K562 (cell line): Measurements from ENCODE around the gene PACRG. TPM values are rescaled to one million over a fixed set of nuclear protein-coding genes. Genes with fewer than 3 reads are reported as not detected.

Source experiments
- ATAC-seq: fragments of 200-7000 bp; cut with Tn5 transposase; 3 replicates; pipeline ENCODE4 v1.9.1; 2020; ENCODE audit warnings: moderate library complexity
- BruUV-seq: library from RNA; stranded (reverse); fragments of 400-500 nt; replicated peaks from 2 replicates; lab custom pipeline; 2021; lab: Mats Ljungman, UMichigan
- CTCF ChIA-PET: fragments of 300-600 bp; formaldehyde crosslinking; extraction: SDS; loops from one replicate; lab custom pipeline; 2021; ENCODE audit warnings: low intra/inter-chr PET ratio; lab: Yijun Ruan, JAX
- POLR2A ChIA-PET: fragments of 300-600, 350-650 bp; sonication (Branson Sonifier 250); formaldehyde crosslinking; extraction: SDS; loops from one replicate; lab custom pipeline; 2021; ENCODE audit warnings: antibody characterized with exemption, inconsistent platforms; lab: Yijun Ruan, JAX
- DNase-seq, 4 experiments: peaks; one replicate each; pipeline versions ENCODE4 v3.0.0 to v3.0.0-alpha.2; 2011 to 2018; ENCODE audit warnings: low spot score in 3 of 4, mixed read lengths in 3 of 4; ENCODE audit errors: extremely low read depth in 1 of 4
- FAIRE-seq: peaks from 2 replicates; lab custom pipeline; 2011; peaks lifted over from hg19 to GRCh38; lab: Jason Lieb, UNC
- H2AFZ ChIP-seq: 2 replicates; pipeline ENCODE4 v1.6.0; 2011; ENCODE audit warnings: low read depth, low read length, control low read depth, inconsistent platforms
- H3K27ac ChIP-seq: fragments of 200-600 bp; 3 replicates; pipeline ENCODE4 v1.8.0; 2011; ENCODE audit warnings: low read depth, mild to moderate bottlenecking, control low read depth, inconsistent platforms, low read length, moderate library complexity, mixed read lengths; ENCODE audit errors: extremely low read depth
- H3K27me3 ChIP-seq, 2 experiments: fragments of 300-600 bp in 1 of 2; 2 replicates in 1 of 2; 3 replicates in 1 of 2; pipeline versions ENCODE4 v1.6.0 to v1.8.0; 2011; ENCODE audit warnings: inconsistent platforms in 2 of 2, low read length in 2 of 2, mild to moderate bottlenecking in 1 of 2, mixed read lengths in 1 of 2, moderate library complexity in 1 of 2; ENCODE audit not compliant: control insufficient read depth in 2 of 2, insufficient read depth in 2 of 2
- H3K36me3 ChIP-seq: fragments of 300-600 bp; 3 replicates; pipeline ENCODE4 v1.8.0; 2011; ENCODE audit warnings: mild to moderate bottlenecking, low read length, inconsistent platforms; ENCODE audit not compliant: control insufficient read depth, insufficient read depth
- H3K4me1 ChIP-seq, 2 experiments: fragments of 200-600 bp in 1 of 2; replicated peaks in 1 of 2; 2 replicates in 1 of 2; 3 replicates in 1 of 2; pipeline versions ENCODE4 v1.5.1 to v1.8.0; 2011; ENCODE audit warnings: inconsistent platforms in 2 of 2, low read length in 2 of 2, mild to moderate bottlenecking in 1 of 2, mixed read lengths in 1 of 2, moderate library complexity in 1 of 2; ENCODE audit not compliant: control insufficient read depth in 2 of 2, insufficient read depth in 2 of 2
- H3K4me2 ChIP-seq: 2 replicates; pipeline ENCODE4 v1.6.1; 2011; ENCODE audit warnings: low read length, control low read depth, inconsistent platforms, mixed read lengths; ENCODE audit not compliant: insufficient read depth
- H3K4me3 ChIP-seq: fragments of 200-600 bp; sonication (generic), shearing (Covaris generic); 2 replicates; pipeline ENCODE4 v1.5.1; 2016; ENCODE audit warnings: control low read depth, inconsistent platforms
- H3K79me2 ChIP-seq: fragments of 200-600 bp; 3 replicates; pipeline ENCODE4 v1.8.0; 2011; ENCODE audit warnings: low read length, inconsistent platforms; ENCODE audit not compliant: control insufficient read depth, insufficient read depth
- H3K9ac ChIP-seq, 2 experiments: 2 replicates each; pipeline versions ENCODE4 v1.6.0 to v1.6.1; 2011; ENCODE audit warnings: low read depth in 2 of 2, low read length in 2 of 2, control low read depth in 1 of 2, inconsistent platforms in 1 of 2, mild to moderate bottlenecking in 1 of 2, mixed read lengths in 1 of 2; ENCODE audit not compliant: insufficient read depth in 1 of 2
- H3K9me1 ChIP-seq: one replicate; pipeline ENCODE4 v1.6.0; 2011; ENCODE audit warnings: inconsistent platforms, mild to moderate bottlenecking, low read length, moderate library complexity; ENCODE audit not compliant: control insufficient read depth, insufficient read depth
- H3K9me3 ChIP-seq: replicated peaks from 2 replicates; pipeline ENCODE4 v1.5.1; 2011; ENCODE audit warnings: low read depth, low read length, inconsistent platforms; ENCODE audit not compliant: control insufficient read depth, insufficient read depth
- H4K20me1 ChIP-seq: replicated peaks from 2 replicates; pipeline ENCODE4 v1.6.1; 2011; ENCODE audit warnings: low read length, inconsistent platforms, mixed read lengths; ENCODE audit not compliant: control insufficient read depth, insufficient read depth
- CEBPZ ChIP-seq: fragments of 150-350 bp; IDR thresholded peaks from 2 replicates; pipeline ENCODE4 v1.6.1; 2014; ENCODE audit warnings: low read depth, mild to moderate bottlenecking, low read length, borderline replicate concordance
- ESRRA ChIP-seq: fragments of 450-650 bp; IDR thresholded peaks from 2 replicates; pipeline ENCODE4 v1.6.1; 2014; ENCODE audit warnings: low read depth, mild to moderate bottlenecking, moderate library complexity, borderline replicate concordance
- KDM5B ChIP-seq: fragments of 200-600 bp; sonication (generic); IDR thresholded peaks from 2 replicates; pipeline ENCODE4 v1.6.1; 2012; ENCODE audit warnings: low read depth, mild to moderate bottlenecking, moderate library complexity, low read length, control low read depth, inconsistent platforms; ENCODE audit not compliant: insufficient replicate concordance
- NFXL1 ChIP-seq: fragments of 450-650 bp; formaldehyde crosslinking; IDR thresholded peaks from 2 replicates; pipeline ENCODE4 v1.4.0; 2021; ENCODE audit warnings: mild to moderate bottlenecking
- PTTG1 ChIP-seq: fragments of 450-650 bp; IDR thresholded peaks from 2 replicates; pipeline ENCODE4 v1.6.1; 2016; ENCODE audit warnings: low read depth, mild to moderate bottlenecking, missing genetic modification characterization, missing compliant biosample characterization
- RBM15 ChIP-seq: fragments of 200-400 bp; formaldehyde crosslinking; IDR thresholded peaks from 2 replicates; pipeline ENCODE4 v1.6.1; 2018; ENCODE audit warnings: mild to moderate bottlenecking, low read length, moderate library complexity; ENCODE audit not compliant: insufficient read depth
- SIX5 ChIP-seq, 2 experiments: IDR thresholded peaks; 2 replicates each; pipeline ENCODE4 v1.6.1; 2011; ENCODE audit warnings: low read length in 2 of 2, borderline replicate concordance in 1 of 2, low read depth in 1 of 2, mild to moderate bottlenecking in 1 of 2, moderate library complexity in 1 of 2; ENCODE audit not compliant: insufficient read depth in 1 of 2
- STAG1 ChIP-seq: sonication (generic); formaldehyde crosslinking; IDR thresholded peaks from 2 replicates; pipeline ENCODE4 v1.5.0; 2020; ENCODE audit warnings: missing genetic modification reagents, borderline replicate concordance
- TAF7 ChIP-seq: fragments of 450-650 bp; IDR thresholded peaks from 2 replicates; pipeline ENCODE4 v1.6.1; 2016; ENCODE audit warnings: missing genetic modification characterization, missing compliant biosample characterization
- YY1 ChIP-seq, 3 experiments: IDR thresholded peaks; 2 replicates each; pipeline ENCODE4 v1.6.1; 2011; ENCODE audit warnings: low read length in 2 of 3, mild to moderate bottlenecking in 2 of 3, moderate library complexity in 2 of 3, borderline replicate concordance in 1 of 3, control low read depth in 1 of 3, low read depth in 1 of 3; ENCODE audit not compliant: insufficient read depth in 3 of 3, insufficient replicate concordance in 2 of 3, control insufficient read depth in 1 of 3, insufficient read length in 1 of 3; ENCODE audit errors: extremely low read depth in 1 of 3
- ZBTB5 ChIP-seq: fragments of 450-650 bp; IDR thresholded peaks from 2 replicates; pipeline ENCODE4 v1.6.1; 2017; ENCODE audit warnings: antibody characterized with exemption
- ZNF436 ChIP-seq: fragments of 250-450, 450-650 bp; sonication (Bioruptor Pico); formaldehyde crosslinking; IDR thresholded peaks from 2 replicates; pipeline ENCODE4 v1.7.0; 2020; ENCODE audit warnings: mild to moderate bottlenecking
- ZNF717 ChIP-seq: fragments of 250-450 bp; sonication (Bioruptor Pico); IDR thresholded peaks from 2 replicates; pipeline ENCODE4 v1.5.0; 2021
- whole genome bisulfite sequencing: fragments of 100-300 bp; shearing (Covaris generic); methylation state at CpG from one replicate; pipeline ENCODE4 v1.1.6; 2016; ENCODE audit warnings: low coverage, mixed read lengths; ENCODE audit not compliant: insufficient coverage; ENCODE audit errors: missing lambda C conversion rate; 5-methylcytosine and 5-hydroxymethylcytosine counted together
- in situ Hi-C: fragments of 300-500 bp; cut with MboI; formaldehyde crosslinking; loops from 4 replicates; pipeline ENCODE4 v1.15.0; 2018; ENCODE audit warnings: inconsistent platforms, mixed read lengths
- intact Hi-C: fragments of 100-400 bp; cut with micrococcal nuclease; formaldehyde crosslinking; loops from 2 replicates; pipeline ENCODE4 v1.14.2; 2022
- polyA plus RNA-seq, 8 experiments: library from polyadenylated mRNA; depleted of rRNA in 4 of 8; stranded (reverse) in 5 of 8; unstranded in 3 of 8; fragments of >200 nt; fragmentation: Nextera tagmentation in 2 of 8; fragmentation: Illumina TruSeq in 1 of 8; extraction: Ambion mirVana in 2 of 8; extraction: Trizol in 1 of 8; gene quantifications; 2 replicates each; pipeline versions ENCODE4 v1.2.1 to v1.2.3, GENCODE V29; 2011 to 2014; ENCODE audit warnings: inconsistent platforms in 1 of 8, missing spikeins in 1 of 8
- total RNA-seq, 7 experiments: library from RNA; depleted of rRNA in 6 of 7; stranded (reverse); fragments of >200 nt in 6 of 7; fragmentation: Illumina TruSeq in 2 of 7; extraction: Trizol in 2 of 7; gene quantifications; 2 replicates each; pipeline versions ENCODE4 v1.2.1 to v1.2.3, GENCODE V29; 2011 to 2021; ENCODE audit warnings: low replicate concordance in 1 of 7

Gene PACRG
- total and polyA plus RNA-seq, 9 of the 15 experiments (the other 6 are each of a cell fraction or from before 2014, with no cell fraction given): 0.04 TPM; not detected in 8

GRCh38 chr6:162889303-162889702 lies 161.5 kb downstream of the PACRG start (continued):
- no peak for TF ChIP-seq ZBTB5
- TF ChIP-seq STAG1 (CRISPR knock-in tag): no peak
- no peak for TF ChIP-seq YY1 (IDR thresholded peaks at IDR 0.05; ENCODE audit: borderline replicate concordance in 1 of 3, control insufficient read depth in 1 of 3, extremely low read depth in 1 of 3, insufficient read depth in 3 of 3, insufficient read length in 1 of 3, insufficient replicate concordance in 2 of 3, low read depth in 1 of 3, low read length in 2 of 3)
- TF ChIP-seq NFXL1 (CRISPR knock-in tag): no peak
- TF ChIP-seq KDM5B: no peak
- TF ChIP-seq PTTG1 (tag): no peak
- TF ChIP-seq, all 486 proteins: peak for 0

GRCh38 chr6:162898011-162898410 lies 170.2 kb downstream of the PACRG start:
- no peaks in the 10 kb centered on the region for H3K9me1 ChIP-seq
- no peak overlapping the region for H3K9ac ChIP-seq
- WGBS: 5% methylated on average over 8 of the region's 8 CpGs
- H3K9me3 ChIP-seq: no peaks in the 10 kb centered on the region
- FAIRE-seq (no peak), DNase-seq (no peak), ATAC-seq (no peak)
- H3K27me3 ChIP-seq: no peaks in the 10 kb centered on the region; a peak in 1 of 5 replicates
- no peak overlapping the region for H3K4me3 ChIP-seq
- ChIA-PET POLR2A (no interaction called here), CTCF (no interaction called here)
- H3K4me2 ChIP-seq: no peak overlapping the region
- H3K27ac ChIP-seq: no peak overlapping the region
- no peaks in the 10 kb centered on the region for H4K20me1 ChIP-seq
- intact Hi-C loops: no loop called here
- no peaks in the 10 kb centered on the region for H3K36me3 ChIP-seq
- H3K79me2 ChIP-seq: no peaks in the 10 kb centered on the region
- no TSS peak for BruUV-seq
- H2AFZ ChIP-seq: no peak overlapping the region
- in situ Hi-C loops: no loop called here
- H3K4me1 ChIP-seq: no peaks in the 10 kb centered on the region
- TF ChIP-seq CEBPZ: no peak
- no peak for TF ChIP-seq ZNF717 (CRISPR knock-in tag)
- no peak for TF ChIP-seq ZNF436
- no peak for TF ChIP-seq TAF7 (tag)
- TF ChIP-seq SIX5 (IDR thresholded peaks at IDR 0.05; ENCODE audit: borderline replicate concordance in 1 of 2, insufficient read depth in 1 of 2, low read depth in 1 of 2, low read length in 2 of 2): no peak
- TF ChIP-seq RBM15: no peak
- TF ChIP-seq ESRRA: no peak
